ENCODE measurements around the gene C2CD5. TPM values are rescaled to one million over a fixed set of nuclear protein-coding genes. Genes with fewer than 3 reads are reported as not detected.

Gene C2CD5
- total RNA-seq, 4 donors from 2014 or later, result 12.2 to 28.8 (median 24.5) TPM

GRCh38 chr12:22577667-22578066 is 33.3 kb upstream of the C2CD5 start:
- no peak overlapping the region for H3K4me3 ChIP-seq
- intact Hi-C loops (cut with DNase I), result no loop called here
- TF ChIP-seq CTCF (IDR thresholded peaks at IDR 0.05) (no peak), POLR2A (IDR thresholded peaks at IDR 0.05) (no peak)

GRCh38 chr12:22576473-22576872 is 32.1 kb upstream of the C2CD5 start:
- Histone ChIP-seq H3K27ac (no peak overlapping the region), H3K36me3 (no peaks in the 10 kb centered on the region), H3K9me3 (no peaks in the 10 kb centered on the region), H3K4me3 (no peak overlapping the region), H3K27me3 (no peaks in the 10 kb centered on the region), H3K4me1 (peaks cover 0 to 5% (median 0%) of the 10 kb centered on the region in 3 donors)
- no peak for DNase-seq
- TF ChIP-seq CTCF (IDR thresholded peaks at IDR 0.05) (no peak), POLR2A (IDR thresholded peaks at IDR 0.05) (no peak)
- WGBS, 2 donors, result 52% methylated on average over 2 of the region's 2 CpGs
- intact Hi-C loops (cut with DNase I), result no loop called here

More at GRCh38 chr12:22577667-22578066, 33.3 kb upstream of the C2CD5 start:
- Histone ChIP-seq H3K27me3 (no peaks in the 10 kb centered on the region), H3K27ac (peak overlapping the region in 1 of 4 donors; percentile 28), H3K36me3 (no peaks in the 10 kb centered on the region), H3K9me3 (no peaks in the 10 kb centered on the region), H3K4me1 (peaks cover 0 to 5% (median 0%) of the 10 kb centered on the region in 3 donors)
- WGBS, 2 donors, result 43 to 54% methylated on average over 1 of the region's 1 CpG
- DNase-seq, result no peak

DNA sequence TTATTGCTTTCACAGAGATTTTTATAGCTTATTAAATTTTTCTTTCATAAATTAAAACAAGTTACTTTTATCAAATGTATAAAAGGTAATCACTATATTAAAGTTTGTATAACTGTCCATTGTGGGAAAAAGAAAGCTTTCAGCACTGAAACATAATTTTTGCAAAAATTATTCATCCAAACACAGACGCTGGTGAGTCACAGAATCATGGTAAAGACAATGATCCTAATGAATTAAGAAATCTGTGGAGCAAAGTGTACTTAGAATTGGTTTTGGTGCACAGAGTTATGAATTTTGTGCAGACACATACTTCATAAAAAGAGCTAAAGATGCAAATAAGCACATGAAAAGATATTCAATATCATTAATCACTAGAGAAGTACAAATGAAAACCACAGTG is 31.7 kb upstream of the C2CD5 start:
- intact Hi-C loops (cut with DNase I), result no loop called here
- H3K27ac ChIP-seq, result no peak overlapping the region
- no peak overlapping the region for H3K4me3 ChIP-seq
- H3K9me3 ChIP-seq, result no peaks in the 10 kb centered on the region
- no peaks in the 10 kb centered on the region for H3K36me3 ChIP-seq
- DNase-seq, result no peak
- TF ChIP-seq POLR2A (IDR thresholded peaks at IDR 0.05) (no peak), CTCF (IDR thresholded peaks at IDR 0.05) (no peak)
- H3K4me1 ChIP-seq, result peaks cover 0 to 5% (median 0%) of the 10 kb centered on the region in 3 donors
- no peaks in the 10 kb centered on the region for H3K27me3 ChIP-seq
- WGBS, 2 donors, result 42 to 76% methylated on average over 1 of the region's 1 CpG

- no peak overlapping the region for H3K4me3 ChIP-seq
- TF ChIP-seq POLR2A (IDR thresholded peaks at IDR 0.05), result no peak
- TF ChIP-seq CTCF (IDR thresholded peaks at IDR 0.05), result no peak
- H3K27ac ChIP-seq, result no peak overlapping the region
- peaks cover 0 to 5% (median 0%) of the 10 kb centered on the region in 3 donors for H3K4me1 ChIP-seq
- H3K27me3 ChIP-seq, result no peaks in the 10 kb centered on the region
- DNase-seq, result no peak
- no peaks in the 10 kb centered on the region for H3K36me3 ChIP-seq
- H3K9me3 ChIP-seq, result no peaks in the 10 kb centered on the region
- WGBS, 2 donors, result 66 to 90% methylated on average over 3 of the region's 3 CpGs
- intact Hi-C loops (cut with DNase I), result no loop called here
These were observed 30.6 kb upstream of the C2CD5 start for GRCh38 chr12:22574921-22575320.

- intact Hi-C loops (cut with DNase I), result no loop called here
- peaks cover 0 to 5% (median 0%) of the 10 kb centered on the region in 3 donors for H3K4me1 ChIP-seq
- no peak overlapping the region for H3K4me3 ChIP-seq
- H3K27ac ChIP-seq, result no peak overlapping the region
- TF ChIP-seq CTCF (IDR thresholded peaks at IDR 0.05) (no peak), POLR2A (IDR thresholded peaks at IDR 0.05) (no peak)
- no peak for DNase-seq
- 71 to 88% methylated on average over 3 of the region's 3 CpGs for WGBS, 2 donors
- H3K27me3 ChIP-seq, result no peaks in the 10 kb centered on the region
- no peaks in the 10 kb centered on the region for H3K9me3 ChIP-seq
- H3K36me3 ChIP-seq, result no peaks in the 10 kb centered on the region
These were observed 28.8 kb upstream of the C2CD5 start for GRCh38 chr12:22573181-22573580.

Data from esophagus squamous epithelium (tissue), 5 donors.